Measurements from ENCODE around the gene AARS2. TPM values are rescaled to one million over a fixed set of nuclear protein-coding genes. Genes with fewer than 3 reads are reported as not detected.

The AARS2 gene
- total and polyA plus RNA-seq, 9 of the 15 experiments (the other 6 are each of a cell fraction or from before 2014, with no cell fraction given) = 0.97 to 34.0 (median 18.3) TPM

DNA sequence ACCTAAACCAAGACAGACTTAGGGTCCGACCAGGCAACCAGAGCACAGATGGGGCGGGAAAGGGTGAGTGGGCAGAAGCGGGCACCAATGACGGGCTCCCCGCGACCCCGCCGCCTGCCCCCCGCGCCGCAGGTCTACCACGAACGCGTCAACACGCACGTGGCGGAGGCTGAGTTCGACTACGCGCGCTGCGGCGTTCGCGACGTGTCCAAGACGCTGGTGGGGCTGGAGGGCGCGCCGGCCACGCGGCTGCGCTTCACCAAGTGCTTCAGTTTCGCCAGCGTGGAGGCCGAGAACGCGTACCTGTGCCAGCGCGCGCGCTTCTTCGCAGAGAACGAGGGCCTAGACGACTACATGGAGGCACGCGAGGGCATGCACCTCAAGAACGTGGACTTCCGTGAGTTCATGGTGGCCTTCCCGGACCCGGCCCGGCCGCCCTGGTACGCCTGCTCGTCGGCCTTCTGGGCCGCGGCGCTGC is 37.8 kb downstream of the AARS2 start:
- H3K9me1 ChIP-seq (ENCODE audit: control insufficient read depth, insufficient read depth, low read length) = peaks cover 4% of the 10 kb centered on the region
- intact Hi-C loops (cut with micrococcal nuclease) (no loop called here), in situ Hi-C loops (cut with MboI) (no loop called here)
- no peak for ATAC-seq
- H2AFZ ChIP-seq (ENCODE audit: low read depth, low read length) = no peak overlapping the region
- H3K27ac ChIP-seq (ENCODE audit: extremely low read depth, low read depth, low read length) = no peak overlapping the region
- ChIA-PET POLR2A (interaction anchor here (0.6 to 1.9 kb wide), 4 partner anchors 17 to 87 kb away, joined by 3 to 6 read pairs (median 4); no protein-coding TSS in a partner anchor), CTCF (ENCODE audit: low intra/inter-chr PET ratio) (no interaction called here)
- BruUV-seq (replicated peaks) = no TSS peak
- H4K20me1 ChIP-seq (replicated peaks; ENCODE audit: control insufficient read depth, insufficient read depth, low read length) = peaks cover 16% of the 10 kb centered on the region
- no peak overlapping the region for H3K4me3 ChIP-seq
- peaks cover 0 to 33% of the 10 kb centered on the region in 2 experiments; a peak in 2 of 5 replicates for H3K4me1 ChIP-seq (replicated peaks in 1 of 2; ENCODE audit: control insufficient read depth in 2 of 2, insufficient read depth in 2 of 2, low read length in 2 of 2)
- no peaks in the 10 kb centered on the region for H3K36me3 ChIP-seq (ENCODE audit: control insufficient read depth, insufficient read depth, low read length)
- TF ChIP-seq HNRNPL (IDR thresholded peaks at IDR 0.05; ENCODE audit: low read depth, low read length) = 0 out of 2 replicates have a peak, but pooled peaks have one; percentile 31
- 0 out of 2 replicates have a peak, but pooled peaks have one; percentile 30 for TF ChIP-seq ZNF282 (CRISPR knock-in tag; IDR thresholded peaks at IDR 0.05)
- TF ChIP-seq, protein P1, sequence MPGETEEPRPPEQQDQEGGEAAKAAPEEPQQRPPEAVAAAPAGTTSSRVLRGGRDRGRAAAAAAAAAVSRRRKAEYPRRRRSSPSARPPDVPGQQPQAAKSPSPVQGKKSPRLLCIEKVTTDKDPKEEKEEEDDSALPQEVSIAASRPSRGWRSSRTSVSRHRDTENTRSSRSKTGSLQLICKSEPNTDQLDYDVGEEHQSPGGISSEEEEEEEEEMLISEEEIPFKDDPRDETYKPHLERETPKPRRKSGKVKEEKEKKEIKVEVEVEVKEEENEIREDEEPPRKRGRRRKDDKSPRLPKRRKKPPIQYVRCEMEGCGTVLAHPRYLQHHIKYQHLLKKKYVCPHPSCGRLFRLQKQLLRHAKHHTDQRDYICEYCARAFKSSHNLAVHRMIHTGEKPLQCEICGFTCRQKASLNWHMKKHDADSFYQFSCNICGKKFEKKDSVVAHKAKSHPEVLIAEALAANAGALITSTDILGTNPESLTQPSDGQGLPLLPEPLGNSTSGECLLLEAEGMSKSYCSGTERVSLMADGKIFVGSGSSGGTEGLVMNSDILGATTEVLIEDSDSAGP (CRISPR knock-in tag; IDR thresholded peaks at IDR 0.05) = no peak
- no peak for TF ChIP-seq NEUROD1 (IDR thresholded peaks at IDR 0.05; ENCODE audit: borderline replicate concordance, low read depth, low read length, partially characterized antibody)
- no peak overlapping the region for H3K9ac ChIP-seq (ENCODE audit: insufficient read depth in 1 of 2, low read depth in 2 of 2, low read length in 2 of 2)
- H3K79me2 ChIP-seq (ENCODE audit: control insufficient read depth, insufficient read depth, low read length) = no peaks in the 10 kb centered on the region
- no peak overlapping the region for H3K4me2 ChIP-seq (ENCODE audit: insufficient read depth, low read length)
- no peak for DNase-seq (ENCODE audit: extremely low read depth in 1 of 4, low spot score in 3 of 4)
- 80% methylated on average over 45 of the region's 59 CpGs for WGBS (ENCODE audit: insufficient coverage, low coverage, missing lambda C conversion rate)
- no peaks in the 10 kb centered on the region for H3K9me3 ChIP-seq (replicated peaks; ENCODE audit: control insufficient read depth, insufficient read depth, low read depth, low read length)
- FAIRE-seq = no peak
- H3K27me3 ChIP-seq (ENCODE audit: control insufficient read depth in 2 of 2, insufficient read depth in 2 of 2, low read length in 2 of 2) = peaks cover 69 to 87% of the 10 kb centered on the region in 2 experiments; a peak in 4 of 5 replicates
